CD4-positive, alpha-beta T cell treated with Interleukin-15 for 4 hours (primary cell): ENCODE results near the gene CLIP4.
"Not testable (repeated sequence)": the region's sequence is repeated elsewhere in the genome, so short reads cannot be mapped to it uniquely, and the experiment has no call there.

Source experiments
- DNase-seq: peaks from one replicate; pipeline ENCODE4 v3.0.0-alpha.2; 2020; ENCODE audit warnings: low spot score

Gene CLIP4, protein sequence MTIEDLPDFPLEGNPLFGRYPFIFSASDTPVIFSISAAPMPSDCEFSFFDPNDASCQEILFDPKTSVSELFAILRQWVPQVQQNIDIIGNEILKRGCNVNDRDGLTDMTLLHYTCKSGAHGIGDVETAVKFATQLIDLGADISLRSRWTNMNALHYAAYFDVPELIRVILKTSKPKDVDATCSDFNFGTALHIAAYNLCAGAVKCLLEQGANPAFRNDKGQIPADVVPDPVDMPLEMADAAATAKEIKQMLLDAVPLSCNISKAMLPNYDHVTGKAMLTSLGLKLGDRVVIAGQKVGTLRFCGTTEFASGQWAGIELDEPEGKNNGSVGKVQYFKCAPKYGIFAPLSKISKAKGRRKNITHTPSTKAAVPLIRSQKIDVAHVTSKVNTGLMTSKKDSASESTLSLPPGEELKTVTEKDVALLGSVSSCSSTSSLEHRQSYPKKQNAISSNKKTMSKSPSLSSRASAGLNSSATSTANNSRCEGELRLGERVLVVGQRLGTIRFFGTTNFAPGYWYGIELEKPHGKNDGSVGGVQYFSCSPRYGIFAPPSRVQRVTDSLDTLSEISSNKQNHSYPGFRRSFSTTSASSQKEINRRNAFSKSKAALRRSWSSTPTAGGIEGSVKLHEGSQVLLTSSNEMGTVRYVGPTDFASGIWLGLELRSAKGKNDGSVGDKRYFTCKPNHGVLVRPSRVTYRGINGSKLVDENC

DNA sequence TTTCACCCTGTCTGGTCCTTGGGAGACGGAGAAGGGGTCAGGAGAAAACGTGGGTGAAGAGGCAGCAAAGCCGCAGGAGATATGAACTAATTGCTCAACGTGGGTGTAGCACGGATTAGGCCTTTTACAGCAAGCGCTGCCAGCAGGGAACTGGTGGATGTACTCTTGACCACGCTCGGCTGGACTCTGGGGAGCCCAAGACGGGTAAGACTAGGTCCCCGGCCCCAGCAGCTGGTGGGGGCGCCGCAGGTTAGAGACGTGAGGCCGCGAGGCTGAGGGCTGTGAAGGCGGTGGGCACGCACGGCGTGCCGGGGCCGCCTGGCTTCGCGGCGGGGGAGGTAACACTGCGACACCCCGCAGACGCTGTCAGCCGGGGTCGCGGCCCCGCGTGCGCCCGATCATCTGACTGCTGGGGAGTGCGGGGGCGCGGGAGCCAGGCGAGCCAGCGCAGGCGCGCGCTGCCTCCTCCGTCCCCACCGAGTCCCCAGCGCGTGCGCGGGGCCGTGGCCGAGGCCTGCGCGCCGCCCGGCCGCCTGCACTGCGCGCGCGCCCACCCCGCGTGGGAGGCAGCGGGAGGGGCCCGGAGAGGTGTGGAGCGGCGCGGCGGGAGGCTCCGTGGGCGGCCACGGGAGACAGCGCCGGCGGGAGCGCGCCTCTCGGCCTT lies at the start of gene CLIP4:
TSS of gene CLIP4 (plus strand) at position 470 of the 664 bp plus-strand sequence. CDS start 5,974 bp downstream, outside the sequence.
- peak; percentile 66 for DNase-seq

DNA sequence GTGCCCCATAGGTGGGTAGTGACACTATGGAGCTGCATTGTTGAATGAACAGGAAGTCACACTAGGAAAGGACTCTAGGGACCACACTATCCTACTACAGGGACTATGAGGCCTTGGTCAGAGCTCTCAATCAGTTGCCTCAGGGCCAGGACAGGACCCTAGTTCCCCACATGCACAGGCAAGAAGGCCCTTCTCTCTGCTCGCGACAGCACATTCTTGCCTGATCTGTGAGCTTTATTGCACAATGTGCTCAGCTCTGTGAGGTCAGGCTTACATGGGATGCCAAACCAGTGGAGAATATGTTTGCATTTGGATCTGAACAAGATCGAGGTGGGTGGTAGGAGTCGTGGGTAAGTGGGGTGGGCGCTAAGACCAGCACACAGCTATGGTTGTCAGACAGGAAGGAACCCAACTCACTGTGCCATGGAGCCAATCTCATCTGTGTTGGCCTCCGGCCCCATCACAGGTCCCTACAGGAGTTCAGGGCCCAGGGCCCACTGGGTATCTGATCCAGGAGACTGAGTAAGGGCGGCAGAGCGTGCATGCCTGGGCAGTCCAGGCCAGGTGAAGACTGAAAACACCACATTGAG lies 48.8 kb upstream of the CLIP4 start:
- no peak for DNase-seq

DNA sequence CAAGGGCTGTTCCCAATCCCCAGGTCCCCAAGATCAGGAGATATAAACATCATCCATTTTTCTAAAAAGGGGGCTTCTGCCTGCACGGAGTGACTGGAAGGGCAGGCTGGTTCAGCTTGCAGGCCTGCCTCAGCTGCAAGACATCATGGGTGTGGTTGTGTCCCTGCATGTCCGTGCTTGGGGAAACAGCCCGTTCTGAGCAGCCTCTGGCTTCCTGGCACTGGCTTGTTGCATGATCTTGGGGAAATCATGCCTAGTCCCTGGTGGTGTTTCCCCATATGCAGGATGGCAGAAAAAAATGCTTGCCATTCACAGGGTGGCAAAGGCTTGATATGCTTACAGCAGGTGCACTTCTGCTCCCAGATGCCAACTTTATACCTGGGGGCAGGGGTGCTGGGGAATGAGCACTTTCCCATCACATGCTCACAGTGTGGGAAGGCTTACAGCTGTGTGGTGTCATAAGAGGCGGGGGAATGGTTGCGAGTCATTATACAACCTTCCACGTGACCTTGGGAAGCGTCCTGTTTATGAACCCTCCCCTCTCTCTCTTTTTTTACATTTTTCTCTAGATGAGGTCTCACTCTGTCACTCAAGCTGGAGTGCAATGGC lies 48.1 kb upstream of the CLIP4 start:
- DNase-seq = no peak

DNA sequence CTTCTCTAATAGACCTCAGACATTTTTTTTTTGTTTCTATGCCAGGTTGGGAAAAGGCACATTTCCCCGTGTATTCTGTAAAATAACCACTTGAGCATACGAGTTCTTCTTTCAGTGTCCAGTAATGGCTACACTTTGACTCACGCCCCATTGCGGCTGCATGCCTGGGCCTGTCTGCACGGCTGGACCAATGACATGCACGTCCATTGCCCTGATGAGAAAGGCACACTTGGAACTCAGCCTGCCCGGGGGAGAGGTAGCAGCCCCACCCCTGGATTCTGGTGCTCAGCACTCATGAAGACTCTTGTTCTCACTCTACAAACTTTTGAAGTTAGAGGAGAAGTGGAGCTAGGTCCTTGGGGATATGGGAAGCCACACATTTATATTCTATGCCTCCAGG lies 46.7 kb upstream of the CLIP4 start:
- DNase-seq = no peak

DNA sequence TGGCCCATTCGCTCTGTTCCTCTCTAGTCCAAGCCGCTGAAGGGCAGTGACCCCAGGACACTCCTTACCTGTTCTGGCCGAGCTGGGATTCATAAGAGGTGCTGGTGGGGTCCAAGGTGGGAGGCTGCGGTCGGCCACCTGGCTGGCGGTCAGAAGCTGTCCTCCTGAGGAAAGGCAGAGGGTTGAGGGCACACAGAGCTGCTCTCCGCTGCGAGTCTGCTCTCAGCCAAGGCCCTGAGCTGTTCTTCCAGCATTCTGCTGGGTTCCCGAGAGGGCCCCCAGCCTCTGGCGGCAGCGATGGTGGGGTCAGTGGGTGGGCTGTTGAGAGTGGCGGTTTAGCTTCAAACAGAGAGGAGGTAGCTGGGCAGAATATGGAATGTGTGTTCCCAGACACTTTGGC lies 44.7 kb upstream of the CLIP4 start:
- DNase-seq = no peak

DNA sequence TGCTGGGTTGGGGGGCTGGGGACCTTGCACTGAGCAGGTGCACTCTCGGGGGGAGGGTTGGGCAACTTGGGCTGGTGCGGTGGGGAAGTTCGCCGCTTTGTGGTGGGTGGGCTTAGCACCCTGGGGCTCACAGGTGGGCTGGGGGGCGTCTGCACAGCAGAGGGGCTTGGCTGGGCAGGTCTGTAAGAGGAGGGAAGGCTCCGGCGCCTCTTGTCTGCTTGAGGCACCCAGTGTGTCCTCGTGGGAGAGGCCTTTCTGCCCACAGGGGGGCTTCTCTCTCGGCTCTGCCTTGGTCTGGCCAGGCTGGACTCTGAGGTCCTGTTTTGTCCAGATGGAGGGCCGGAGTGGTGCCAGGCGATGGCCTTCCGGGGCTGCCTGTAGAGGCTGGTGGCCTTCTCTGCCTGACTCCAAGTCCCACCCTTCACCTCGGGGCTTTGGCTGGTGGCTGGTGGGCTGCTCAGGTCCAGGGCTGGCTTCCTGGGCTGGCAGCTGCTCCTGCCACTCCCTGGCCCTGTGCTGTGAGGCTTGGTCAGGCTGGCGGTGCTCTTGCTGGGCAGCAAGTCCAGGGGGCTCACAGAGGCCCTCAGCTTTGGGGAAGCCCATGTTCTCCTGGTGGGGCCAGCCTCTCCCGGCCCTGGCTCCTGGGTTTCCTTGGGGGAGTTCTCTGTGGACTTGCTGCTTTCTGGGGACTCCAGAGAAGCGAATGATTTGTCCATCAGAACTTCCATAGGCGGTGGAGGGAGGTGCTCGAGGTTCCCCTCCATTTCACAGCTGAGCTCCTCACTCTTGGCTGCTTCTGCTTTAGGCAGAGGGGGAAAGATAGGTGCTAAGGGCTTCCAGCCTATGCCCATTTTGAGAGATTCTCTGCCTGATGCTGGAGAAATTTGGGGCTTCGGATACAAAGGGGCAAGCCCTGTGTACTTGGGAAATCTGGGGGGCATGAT lies 43.9 kb upstream of the CLIP4 start:
- DNase-seq = no peak

DNA sequence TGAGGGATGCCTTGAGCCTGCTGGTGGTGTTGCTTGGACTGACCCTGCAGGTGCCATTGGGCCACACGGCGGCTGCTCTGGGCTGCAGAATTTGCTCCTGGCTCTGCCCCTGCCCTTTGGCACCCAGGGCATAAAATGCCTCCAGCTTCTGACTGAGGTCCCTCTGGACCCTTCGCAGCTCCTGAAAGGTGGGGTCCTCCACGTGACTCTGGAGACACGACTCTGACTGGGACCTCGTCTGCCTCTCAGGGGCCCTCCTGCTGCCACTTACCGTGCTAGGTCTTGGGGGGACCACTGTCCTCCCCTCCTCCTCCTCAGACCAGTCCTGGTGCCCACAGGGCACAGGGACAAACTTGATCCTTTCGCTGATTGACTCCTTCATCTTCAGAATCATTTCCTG lies 43.0 kb upstream of the CLIP4 start:
- no peak for DNase-seq

DNA sequence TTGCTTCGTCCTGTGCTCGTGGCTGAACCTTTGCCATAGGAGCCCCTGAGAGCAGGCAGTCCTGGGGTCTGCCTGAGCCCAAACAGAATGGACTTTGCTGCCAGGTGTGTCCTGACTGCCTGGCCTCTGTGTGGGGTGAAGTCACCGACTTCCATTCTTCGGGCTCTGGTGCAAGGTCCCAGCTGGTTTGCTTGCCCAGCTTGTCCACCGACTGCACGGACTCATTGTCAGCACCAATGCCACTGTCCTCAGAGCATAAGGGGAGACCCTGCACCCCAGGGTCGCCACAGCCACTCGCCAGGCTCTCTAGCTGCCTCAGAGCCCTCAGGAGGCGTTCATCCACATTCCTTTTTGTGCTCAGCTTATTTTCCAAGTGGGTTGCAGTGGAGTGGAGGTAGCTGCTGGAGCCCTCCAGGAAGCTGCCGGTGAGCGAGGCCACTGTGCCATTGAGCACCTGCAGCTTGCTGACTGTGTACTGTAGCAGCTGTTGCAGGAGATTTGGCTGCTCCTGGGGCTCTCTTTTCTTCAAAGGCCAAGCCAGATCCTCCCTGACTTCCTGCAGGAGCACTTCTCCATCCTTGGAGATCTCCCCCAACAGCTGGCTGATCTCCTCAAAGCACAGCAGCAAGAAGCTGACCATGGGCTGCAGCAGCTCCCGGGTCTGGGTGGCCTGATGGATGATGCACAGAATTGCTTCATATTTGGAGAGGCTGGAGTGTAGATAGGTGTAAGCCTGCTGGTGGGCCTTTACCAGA lies 42.1 kb upstream of the CLIP4 start:
- DNase-seq = no peak

DNA sequence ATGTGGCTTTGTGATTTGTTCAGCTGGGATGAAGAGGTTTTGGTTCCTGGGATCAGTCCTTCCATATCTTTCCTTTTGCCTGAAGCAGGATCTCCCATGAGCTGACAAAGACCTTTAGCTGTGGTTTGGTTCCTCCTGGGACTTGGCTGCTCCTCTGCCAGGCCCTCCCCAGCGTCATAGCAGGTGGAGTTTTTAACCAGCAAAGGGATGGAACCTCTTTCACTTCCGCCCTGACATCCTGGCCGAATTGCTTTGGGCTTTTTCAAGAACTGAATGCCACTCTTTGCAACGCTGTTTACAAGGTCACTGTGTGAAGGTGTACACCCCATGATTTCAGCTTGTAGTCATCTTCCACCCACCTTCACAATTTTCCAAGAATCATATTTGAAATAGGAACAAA lies 41.3 kb upstream of the CLIP4 start:
- DNase-seq = no peak

DNA sequence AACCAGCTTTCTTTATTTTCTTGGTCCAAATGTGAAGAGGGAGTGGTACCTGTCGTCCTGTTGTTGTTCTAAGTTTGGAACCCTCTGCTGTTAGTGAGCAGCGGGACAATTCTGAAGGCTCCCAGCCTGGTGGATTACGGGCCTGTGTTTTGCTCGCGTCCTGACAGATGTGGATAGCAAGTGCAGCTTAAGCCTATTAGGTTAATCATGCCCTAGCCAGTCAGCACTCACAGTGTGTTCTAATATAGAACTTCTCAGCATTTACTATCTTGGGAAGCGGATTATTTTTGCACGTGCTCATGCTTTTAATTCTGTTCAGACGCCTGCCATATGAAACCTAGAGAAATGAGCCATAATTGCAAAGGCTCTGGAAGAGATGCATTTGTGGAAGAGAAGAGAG lies 40.8 kb upstream of the CLIP4 start, which contains the start of gene PCARE:
TSS of gene PCARE (minus strand) at position 113 of the 400 bp plus-strand sequence. CDS start 262 bp downstream, outside the sequence.
- DNase-seq = no peak

DNA sequence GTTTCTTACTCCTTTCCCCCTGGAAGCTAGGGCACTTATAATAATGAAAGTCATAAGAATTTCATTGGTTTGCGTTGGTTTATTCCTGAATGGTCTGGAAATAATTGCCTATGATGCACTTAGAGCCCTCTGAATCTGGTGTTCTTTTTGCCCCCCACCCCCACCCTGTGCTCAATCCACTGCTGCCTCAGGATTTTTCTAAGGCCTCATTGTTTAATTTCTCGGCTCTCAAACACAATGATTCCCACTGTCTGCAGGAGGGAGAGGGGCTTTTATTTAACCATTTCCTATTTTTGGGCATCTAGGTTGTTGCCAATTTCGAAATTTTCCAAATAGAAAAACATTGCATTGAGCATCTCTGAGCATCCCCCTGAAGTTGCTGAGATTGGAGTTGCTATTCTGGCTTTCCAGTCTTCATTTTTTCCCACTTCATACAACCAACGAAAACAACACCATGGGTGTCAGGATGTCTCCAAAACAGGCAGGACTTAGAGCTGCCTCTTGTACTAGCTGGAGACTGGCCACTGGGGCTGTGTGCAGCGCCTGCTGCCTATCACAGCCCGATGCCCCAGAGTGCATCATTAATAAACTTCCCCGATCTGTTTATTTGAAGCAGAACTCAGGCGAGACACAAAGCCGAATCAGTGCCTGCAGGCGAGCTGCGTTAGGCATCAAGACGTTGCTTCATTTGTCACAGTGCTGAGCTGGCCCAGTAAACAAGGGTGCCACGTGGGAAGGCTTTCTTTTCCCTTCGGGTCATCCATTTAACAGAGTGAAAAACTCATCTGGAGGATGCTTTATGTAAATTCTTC lies 39.1 kb upstream of the CLIP4 start:
- no peak for DNase-seq

DNA sequence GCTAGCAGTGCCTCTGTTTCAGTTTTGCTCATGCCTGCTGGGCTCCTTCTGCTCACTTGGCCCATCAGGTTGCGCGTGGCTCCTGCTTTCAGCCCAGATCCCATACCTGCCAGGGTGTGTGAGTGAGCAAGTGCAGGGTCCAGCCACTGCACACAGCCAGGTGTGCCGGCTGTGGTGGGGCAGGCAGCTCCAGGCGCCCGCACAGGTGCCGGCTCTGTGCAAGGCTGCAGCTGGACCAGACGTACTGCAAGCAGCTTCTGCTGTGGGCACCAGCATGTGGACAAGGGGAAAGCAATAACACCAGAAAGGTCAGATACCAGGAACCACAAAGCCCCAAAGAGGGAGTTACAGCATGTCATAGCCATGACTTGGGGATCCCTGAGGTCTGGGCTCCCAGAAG lies 35.3 kb upstream of the CLIP4 start:
- DNase-seq = no peak

DNA sequence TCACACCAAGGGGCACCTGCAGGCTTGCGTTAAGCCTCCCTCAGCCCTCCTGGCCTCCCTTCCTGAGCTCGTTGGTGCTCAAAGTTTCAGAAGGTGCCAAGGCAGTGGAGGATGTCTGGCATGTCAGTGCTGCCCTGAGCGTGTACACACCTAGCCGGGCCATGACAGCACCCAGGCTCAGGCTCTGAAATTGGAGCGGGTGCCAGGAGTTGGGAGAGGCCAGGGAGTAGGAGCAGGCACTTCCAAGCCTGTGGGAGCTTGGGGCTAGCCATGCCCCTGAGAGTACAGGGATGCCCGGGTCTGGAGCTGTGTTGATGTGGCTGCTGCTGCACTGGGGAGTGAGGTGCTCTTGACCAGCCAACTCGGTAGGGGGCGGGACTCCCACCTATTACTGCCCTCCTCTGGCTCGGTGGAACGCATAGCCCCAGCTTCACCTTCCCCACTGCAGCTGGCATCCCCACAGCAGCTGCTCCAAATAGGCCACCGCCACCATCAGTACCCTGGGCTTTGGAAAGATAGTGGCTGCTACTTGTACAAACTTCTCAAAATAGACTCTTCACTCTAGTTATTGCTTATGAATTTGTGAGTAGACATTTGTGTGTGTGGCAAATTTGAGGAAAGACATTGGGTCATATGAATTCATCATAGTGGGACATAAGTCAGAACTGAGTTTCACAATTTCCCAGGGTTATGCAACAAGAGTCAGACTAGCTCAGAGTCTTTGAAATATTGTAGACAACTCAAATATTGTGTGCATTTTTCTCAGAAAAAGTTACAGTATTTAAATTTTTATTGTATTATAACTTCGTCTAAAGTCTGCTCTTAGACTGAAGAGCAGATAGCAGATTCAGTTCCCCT lies 34.1 kb upstream of the CLIP4 start:
- no peak for DNase-seq

DNA sequence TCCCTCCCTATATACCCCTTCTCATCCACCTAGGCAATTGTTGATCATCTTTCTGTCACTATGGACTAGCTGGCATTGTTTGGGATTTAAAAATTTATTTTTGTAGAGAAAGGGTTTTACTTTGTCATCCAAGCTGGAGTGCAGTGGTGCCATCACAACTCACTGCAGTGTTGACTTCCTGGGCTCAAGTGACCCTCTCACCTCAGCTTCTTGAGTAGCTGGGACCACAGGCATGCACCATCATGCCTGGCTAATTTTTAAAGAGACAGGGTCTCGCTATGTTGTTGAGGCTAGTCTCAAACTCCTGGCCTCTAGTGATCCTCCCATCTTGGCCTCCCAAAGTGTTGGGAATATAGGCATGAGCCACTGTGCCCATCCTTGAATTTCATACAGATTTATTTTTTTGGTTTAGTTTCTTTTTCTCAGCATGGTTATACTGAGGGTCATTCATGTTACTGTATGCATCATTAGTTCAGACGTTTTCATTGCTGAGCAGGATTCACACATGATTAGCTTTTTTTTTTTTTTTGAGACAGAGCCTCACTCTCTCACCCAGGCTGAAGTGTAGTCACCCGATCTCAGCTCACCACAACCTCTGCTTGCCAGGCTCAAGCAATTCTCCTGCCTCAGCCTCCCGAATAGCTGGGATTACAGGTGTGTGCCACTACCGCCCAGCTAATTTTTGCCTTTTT lies 32.3 kb upstream of the CLIP4 start:
- no peak for DNase-seq

DNA sequence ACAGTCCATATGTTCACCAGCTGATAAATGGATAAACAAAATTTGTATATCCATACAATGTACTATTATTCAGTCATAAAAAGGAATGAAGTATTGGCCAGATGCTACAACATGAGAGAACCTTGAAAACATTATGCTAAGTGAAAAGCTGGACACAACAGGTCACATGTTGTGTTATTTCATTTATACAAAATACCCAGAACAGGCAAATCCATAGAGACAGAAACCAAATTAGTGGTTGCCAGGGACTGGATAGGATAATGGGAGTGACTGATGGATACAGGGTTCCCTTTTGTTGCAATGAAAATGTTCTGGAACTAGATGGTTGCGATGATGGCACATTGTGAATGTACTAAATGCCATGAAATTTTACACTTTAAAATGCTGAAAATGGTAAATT lies 30.7 kb upstream of the CLIP4 start:
- no peak for DNase-seq

DNA sequence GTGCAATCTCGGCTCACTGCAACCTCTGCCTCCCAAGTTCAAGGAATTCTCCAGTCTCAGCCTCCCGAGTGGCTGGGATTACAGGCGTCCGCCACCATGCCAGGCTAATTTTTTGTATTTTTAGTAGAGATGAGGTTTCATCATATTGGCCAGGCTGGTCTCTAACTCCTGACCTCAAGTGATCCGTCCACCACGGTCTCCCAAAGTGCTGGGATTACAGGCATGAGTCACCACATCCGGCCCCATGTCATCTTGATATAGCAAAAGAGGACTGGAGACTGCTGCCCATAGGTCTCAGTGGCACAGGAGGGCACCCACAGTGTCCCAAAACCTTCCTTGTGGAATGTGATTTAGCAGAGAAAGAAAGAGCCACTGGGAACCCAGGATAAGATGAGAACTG lies 24.9 kb upstream of the CLIP4 start:
- DNase-seq = not testable (repeated sequence)

DNA sequence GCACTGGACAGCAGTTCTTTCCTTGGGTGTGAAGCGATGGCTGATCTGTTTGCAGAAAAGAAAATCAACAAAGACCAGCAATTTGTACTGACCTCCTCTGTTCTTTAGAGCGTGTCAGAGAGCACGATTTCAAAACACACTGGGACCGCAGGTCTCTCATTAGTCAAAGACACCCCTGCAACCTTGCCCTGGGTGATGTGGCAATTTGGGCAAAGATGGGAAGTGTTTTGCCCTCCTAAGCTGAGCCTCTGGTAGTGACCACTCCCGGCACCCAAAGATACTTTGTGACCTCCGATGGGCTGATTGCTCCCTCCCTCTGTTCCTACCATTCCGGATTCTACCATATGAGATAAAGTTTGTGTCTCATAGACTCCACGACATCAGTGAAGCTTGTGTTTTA lies 18.2 kb upstream of the CLIP4 start:
- no peak for DNase-seq

DNA sequence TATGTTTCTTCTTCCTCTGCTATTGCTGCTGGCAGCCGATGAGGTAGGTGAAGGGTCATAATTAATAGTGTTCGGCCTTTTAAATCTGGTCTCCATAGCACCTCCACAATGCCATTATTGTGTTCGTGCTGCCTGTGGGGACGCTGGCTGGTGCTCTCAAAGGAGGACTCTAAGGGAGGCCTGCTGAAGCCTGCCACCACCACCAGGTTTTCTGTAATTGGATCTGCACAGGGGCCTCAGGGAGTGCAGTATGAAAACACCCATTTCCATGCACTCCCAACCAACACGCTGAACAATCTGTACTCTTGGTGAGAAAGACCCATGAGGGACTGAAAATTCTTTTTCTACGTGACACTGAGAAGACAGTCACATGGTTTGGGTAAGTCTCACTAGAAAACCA lies 17.6 kb upstream of the CLIP4 start:
- DNase-seq = no peak
